H1 (cell line): ENCODE data around the gene SPDEF. TPM values are rescaled to one million over a fixed set of nuclear protein-coding genes. Genes with fewer than 3 reads are reported as not detected.
A peak's percentile ranks its signal among the peaks of the same experiment; 100 is the strongest.

Experiments
- CTCF ChIA-PET: fragments of 300-600 bp; sonication (Branson Sonifier 250); formaldehyde crosslinking; loops from one replicate; lab custom pipeline; 2021; ENCODE audit not compliant: partially characterized antibody; lab: Charles Lee
- POLR2A ChIA-PET: fragments of 300-600 bp; sonication (Branson Sonifier 250); formaldehyde crosslinking; loops from one replicate; lab custom pipeline; 2021; ENCODE audit warnings: inconsistent platforms; ENCODE audit not compliant: partially characterized antibody; lab: Charles Lee
- DNase-seq, 2 experiments: peaks; one replicate each; pipeline versions ENCODE4 v3.0.0 to v3.0.0-alpha.2; 2010 to 2022; ENCODE audit warnings: low spot score in 2 of 2, low read depth in 1 of 2, mixed read lengths in 1 of 2
- FAIRE-seq: peaks from 2 replicates; lab custom pipeline; 2011; peaks lifted over from hg19 to GRCh38; lab: Jason Lieb, UNC
- H2AFZ ChIP-seq: 2 replicates; pipeline ENCODE4 v1.8.1; 2012; ENCODE audit warnings: low read length, inconsistent platforms
- H2AK5ac ChIP-seq: 2 replicates; pipeline ENCODE4 v1.6.1; 2013; ENCODE audit warnings: low read depth, low read length
- H2BK120ac ChIP-seq: replicated peaks from 2 replicates; pipeline ENCODE3; 2013; ENCODE audit warnings: low read depth, low read length, inconsistent platforms
- H2BK12ac ChIP-seq: 2 replicates; pipeline ENCODE4 v1.6.1; 2013; ENCODE audit warnings: low read depth, low read length
- H2BK15ac ChIP-seq: 2 replicates; pipeline ENCODE4 v1.6.1; 2013; ENCODE audit warnings: low read length
- H2BK20ac ChIP-seq: 2 replicates; pipeline ENCODE4 v1.6.1; 2013; ENCODE audit warnings: low read length
- H2BK5ac ChIP-seq: 2 replicates; pipeline ENCODE4 v1.6.1; 2013; ENCODE audit warnings: low read depth, low read length
- H3K14ac ChIP-seq: 2 replicates; pipeline ENCODE4 v1.6.1; 2013; ENCODE audit warnings: inconsistent platforms; ENCODE audit not compliant: insufficient read length
- H3K18ac ChIP-seq: 2 replicates; pipeline ENCODE4 v1.6.1; 2013; ENCODE audit warnings: low read length; ENCODE audit errors: extremely low read depth
- H3K23ac ChIP-seq: 2 replicates; pipeline ENCODE4 v1.6.1; 2013; ENCODE audit warnings: inconsistent platforms; ENCODE audit not compliant: insufficient read length
- H3K23me2 ChIP-seq: 2 replicates; pipeline ENCODE4 v1.6.1; 2013; ENCODE audit warnings: low read depth, low read length
- H3K27ac ChIP-seq: 2 replicates; pipeline ENCODE4 v1.6.1; 2011; ENCODE audit warnings: low read depth, low read length, inconsistent platforms
- H3K27me3 ChIP-seq, 4 experiments: replicated peaks in 1 of 4; 1 replicate in 1 of 4; 2 replicates in 3 of 4; pipeline versions ENCODE4 v1.6.1 to v1.8.1; 2011 to 2013; ENCODE audit warnings: low read length in 3 of 4, mild to moderate bottlenecking in 3 of 4, inconsistent platforms in 2 of 4, mixed read lengths in 2 of 4, moderate library complexity in 1 of 4; ENCODE audit not compliant: control insufficient read depth in 3 of 4, insufficient read depth in 3 of 4; ENCODE audit errors: extremely low read depth in 1 of 4
- H3K36me3 ChIP-seq, 4 experiments: 2 replicates each; pipeline versions ENCODE4 v1.6.1 to v1.8.1; 2011 to 2013; ENCODE audit warnings: mild to moderate bottlenecking in 4 of 4, low read length in 3 of 4, moderate library complexity in 2 of 4, control low read depth in 1 of 4, inconsistent platforms in 1 of 4; ENCODE audit not compliant: insufficient read depth in 4 of 4, control insufficient read depth in 2 of 4
- H3K4ac ChIP-seq: replicated peaks from 2 replicates; pipeline ENCODE3; 2013; ENCODE audit warnings: low read length, low read depth, mixed read lengths, inconsistent platforms; ENCODE audit not compliant: insufficient read length
- H3K4me1 ChIP-seq, 4 experiments: replicated peaks in 1 of 4; 1 replicate in 1 of 4; 2 replicates in 3 of 4; pipeline versions ENCODE4 v1.6.1 to v1.8.1; 2011 to 2013; ENCODE audit warnings: low read length in 3 of 4, inconsistent platforms in 2 of 4, mixed read lengths in 1 of 4; ENCODE audit not compliant: insufficient read depth in 4 of 4, control insufficient read depth in 3 of 4
- H3K4me2 ChIP-seq, 2 experiments: 2 replicates each; pipeline versions ENCODE4 v1.6.1 to v1.8.1; 2011 to 2013; ENCODE audit warnings: low read depth in 2 of 2, low read length in 2 of 2, control low read depth in 1 of 2, inconsistent platforms in 1 of 2, mild to moderate bottlenecking in 1 of 2; ENCODE audit not compliant: insufficient read depth in 1 of 2
- H3K4me3 ChIP-seq, 4 experiments: fragments of 200-600, 300-600 bp in 1 of 4; sonication (generic), shearing (Covaris generic), sonication (Bioruptor Twin) in 1 of 4; 2 replicates each; pipeline versions ENCODE4 v1.5.1 to v1.8.1; 2011 to 2016; ENCODE audit warnings: low read length in 4 of 4, low read depth in 3 of 4, control low read depth in 2 of 4, inconsistent platforms in 2 of 4, mild to moderate bottlenecking in 2 of 4, mixed read lengths in 1 of 4, moderate library complexity in 1 of 4; ENCODE audit not compliant: insufficient read depth in 2 of 4; ENCODE audit errors: extremely low read depth in 1 of 4
- H3K56ac ChIP-seq: replicated peaks from 2 replicates; pipeline ENCODE3; 2013; ENCODE audit warnings: low read depth, mild to moderate bottlenecking, mixed read lengths, low read length, inconsistent platforms; ENCODE audit not compliant: insufficient read length
- H3K79me1 ChIP-seq: 2 replicates; pipeline ENCODE4 v1.6.1; 2013; ENCODE audit warnings: low read depth, low read length, control low read depth
- H3K79me2 ChIP-seq, 2 experiments: 2 replicates each; pipeline versions ENCODE4 v1.6.1 to v1.8.1; 2012 to 2013; ENCODE audit warnings: low read length in 2 of 2, mild to moderate bottlenecking in 2 of 2, inconsistent platforms in 1 of 2; ENCODE audit not compliant: insufficient read depth in 2 of 2, control insufficient read depth in 1 of 2
- H3K9ac ChIP-seq, 4 experiments: replicated peaks in 1 of 4; 1 replicate in 1 of 4; 2 replicates in 3 of 4; pipeline versions ENCODE4 v1.6.1 to v1.8.1; 2011 to 2013; ENCODE audit warnings: low read depth in 3 of 4, low read length in 3 of 4, control low read depth in 2 of 4, mild to moderate bottlenecking in 2 of 4, moderate library complexity in 2 of 4, inconsistent platforms in 1 of 4; ENCODE audit errors: extremely low read depth in 1 of 4
- H3K9me3 ChIP-seq, 2 experiments: 2 replicates each; pipeline versions ENCODE4 v1.6.1 to v1.8.1; 2012 to 2013; ENCODE audit warnings: mild to moderate bottlenecking in 2 of 2, moderate library complexity in 2 of 2, control low read depth in 1 of 2, inconsistent platforms in 1 of 2, low read depth in 1 of 2, low read length in 1 of 2, mixed read lengths in 1 of 2; ENCODE audit not compliant: insufficient read depth in 2 of 2
- H4K20me1 ChIP-seq, 2 experiments: replicated peaks in 1 of 2; 2 replicates each; pipeline versions ENCODE3 to v1.8.1; 2011 to 2013; ENCODE audit warnings: inconsistent platforms in 2 of 2, low read length in 2 of 2, mild to moderate bottlenecking in 1 of 2; ENCODE audit not compliant: insufficient read depth in 2 of 2, control insufficient read depth in 1 of 2
- H4K5ac ChIP-seq: 2 replicates; pipeline ENCODE4 v1.6.1; 2013; ENCODE audit warnings: low read length, low read depth, mixed read lengths, inconsistent platforms; ENCODE audit not compliant: insufficient read length
- H4K8ac ChIP-seq: 2 replicates; pipeline ENCODE4 v1.8.0; 2013; ENCODE audit warnings: mild to moderate bottlenecking, moderate library complexity, low read length, inconsistent platforms; ENCODE audit not compliant: insufficient read depth; ENCODE audit errors: extremely low read depth
- H4K91ac ChIP-seq: replicated peaks from 2 replicates; pipeline ENCODE3; 2013; ENCODE audit warnings: low read length, mixed read lengths, inconsistent platforms; ENCODE audit not compliant: insufficient read length
- KDM1A ChIP-seq: fragments of 200-600, 300-600 bp; sonication (generic); IDR thresholded peaks from 2 replicates; pipeline ENCODE4 v1.7.1; 2016; ENCODE audit warnings: mild to moderate bottlenecking, low read length, borderline replicate concordance
- SP4 ChIP-seq: IDR thresholded peaks from 2 replicates; pipeline ENCODE4 v1.6.1; 2012; ENCODE audit warnings: low read length, inconsistent platforms
- TAF1 ChIP-seq: IDR thresholded peaks from 2 replicates; pipeline ENCODE4 v1.6.1; 2011; ENCODE audit warnings: mild to moderate bottlenecking, low read depth, low read length
- WGBS, 2 experiments: shearing (Covaris generic) in 1 of 2; methylation state at CpG; one replicate each; pipeline versions ENCODE4 v1.1.6 to v1.1.7; 2013 to 2015; ENCODE audit warnings: low lambda C conversion rate in 2 of 2, mixed read lengths in 2 of 2, inconsistent platforms in 1 of 2, low coverage in 1 of 2, missing lambda C conversion rate in 1 of 2; ENCODE audit not compliant: insufficient replicate concordance in 2 of 2, insufficient coverage in 1 of 2, insufficient read length in 1 of 2; ENCODE audit errors: extremely low coverage in 1 of 2, missing lambda C conversion rate in 1 of 2; 5-methylcytosine and 5-hydroxymethylcytosine counted together
- polyA plus RNA-seq, 7 experiments: library from polyadenylated mRNA; depleted of rRNA in 3 of 7; stranded (reverse) in 5 of 7; unstranded in 2 of 7; fragments of >200 nt in 5 of 7; fragments of 200-250 nt in 2 of 7; gene quantifications; 1 replicate in 5 of 7; 2 replicates in 1 of 7; 4 replicates in 1 of 7; pipeline versions ENCODE4 v1.2.1 to v1.2.3, GENCODE V29; 2011 to 2013; ENCODE audit warnings: missing spikeins in 2 of 7, mixed read lengths in 2 of 7
- total RNA-seq: library from RNA; stranded (reverse); fragmentation: NEBNext Ultra II Directional; extraction: Animal tissue kit (Norgen Biotek cat#: 25700); gene quantifications from 2 replicates; pipeline ENCODE4 v1.2.1, GENCODE V29; 2021
- TF ChIP-seq, protein P1 (sequence below): IDR thresholded peaks from 2 replicates; pipeline ENCODE4 v1.6.1; 2012; ENCODE audit warnings: low read length, inconsistent platforms

Gene SPDEF
- total and polyA plus RNA-seq, 2 of the 8 experiments (the other 6 are each of a cell fraction or from before 2014, with no cell fraction given), result 0.15 to 0.30 TPM

- Histone ChIP-seq H3K4ac (no peak overlapping the region), H4K91ac (no peak overlapping the region), H3K4me3 (no peak overlapping the region), H4K5ac (no peak overlapping the region), H2BK20ac (no peak overlapping the region), H4K8ac (peak overlapping the region; percentile 48; the same call in 1 of the 2 replicates), H2BK12ac (no peak overlapping the region), H2AK5ac (no peak overlapping the region), H3K4me2 (no peak overlapping the region)
- CTCF ChIA-PET, result interaction anchor here (0.6 to 4.3 kb wide), 19 partner anchors 9 to 728 kb away, joined by 3 to 20 read pairs (median 5); partner anchors contain the start of gene SPDEF
- POLR2A ChIA-PET, result interaction anchor here (1.2 kb wide), 1 partner anchor 9 kb away, joined by 3 read pairs; no protein-coding TSS in a partner anchor
- TF ChIP-seq, protein P1, sequence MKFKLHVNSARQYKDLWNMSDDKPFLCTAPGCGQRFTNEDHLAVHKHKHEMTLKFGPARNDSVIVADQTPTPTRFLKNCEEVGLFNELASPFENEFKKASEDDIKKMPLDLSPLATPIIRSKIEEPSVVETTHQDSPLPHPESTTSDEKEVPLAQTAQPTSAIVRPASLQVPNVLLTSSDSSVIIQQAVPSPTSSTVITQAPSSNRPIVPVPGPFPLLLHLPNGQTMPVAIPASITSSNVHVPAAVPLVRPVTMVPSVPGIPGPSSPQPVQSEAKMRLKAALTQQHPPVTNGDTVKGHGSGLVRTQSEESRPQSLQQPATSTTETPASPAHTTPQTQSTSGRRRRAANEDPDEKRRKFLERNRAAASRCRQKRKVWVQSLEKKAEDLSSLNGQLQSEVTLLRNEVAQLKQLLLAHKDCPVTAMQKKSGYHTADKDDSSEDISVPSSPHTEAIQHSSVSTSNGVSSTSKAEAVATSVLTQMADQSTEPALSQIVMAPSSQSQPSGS, result no peak
- TF ChIP-seq TAF1, result no peak
- no peak for TF ChIP-seq SP4
- TF ChIP-seq KDM1A, result no peak
- TF ChIP-seq, all 59 proteins: peak for 0
- Histone ChIP-seq H2BK5ac (no peak overlapping the region), H4K20me1 (peaks cover 3 to 10% of the 10 kb centered on the region in 2 experiments), H2BK15ac (no peak overlapping the region), H3K23ac (no peak overlapping the region), H3K79me2 (0 out of 4 replicates have a peak, but pooled peaks cover 0 to 3% of the 10 kb centered on the region in 2 experiments), H3K36me3 (no peaks in the 10 kb centered on the region), H3K18ac (no peak overlapping the region), H3K9ac (no peak overlapping the region), H3K4me1 (peaks cover 2 to 20% (median 13%) of the 10 kb centered on the region in 4 experiments; a peak in 6 of 7 replicates), H3K9me3 (no peaks in the 10 kb centered on the region), H3K23me2 (0 out of 2 replicates have a peak, but pooled peaks cover 2% of the 10 kb centered on the region), H3K56ac (no peak overlapping the region), H3K27me3 (no peaks in the 10 kb centered on the region), H3K27ac (no peak overlapping the region), H2BK120ac (no peak overlapping the region), H3K14ac (no peak overlapping the region), H2AFZ (no peak overlapping the region), H3K79me1 (peaks cover 5% of the 10 kb centered on the region)
- DNase-seq (no peak), FAIRE-seq (no peak)
- 79% methylated on average over 5 of the region's 5 CpGs; no CpG with 5 or more reads in 1 of the 2 experiments for WGBS, 2 experiments
Measured at GRCh38 chr6:34583861-34584604, 27.9 kb upstream of the SPDEF start.
